Activated CD4-positive, alpha-beta memory T cell treated with anti-CD3 and anti-CD28 coated beads, Interleukin-2, amount 10 ng/mL, durations not matched to agents 7 days and 5 days (primary cell): ENCODE data around the gene MMP28. TPM values are rescaled to one million over a fixed set of nuclear protein-coding genes. Genes with fewer than 3 reads are reported as not detected.

Experiments used
- CTCF ChIA-PET: fragments of 350-600 bp; sonication (Branson Sonifier 250); formaldehyde crosslinking; loops from one replicate; lab custom pipeline; 2021; ENCODE audit warnings: antibody characterized with exemption, inconsistent platforms; lab: Charles Lee
- POLR2A ChIA-PET: fragments of 350-600 bp; sonication (Branson Sonifier 250); formaldehyde crosslinking; loops from one replicate; lab custom pipeline; 2021; ENCODE audit warnings: antibody characterized with exemption; lab: Charles Lee
- DNase-seq: peaks from one replicate; pipeline ENCODE4 v3.0.0-alpha.2; 2020
- H3K27ac Mint-ChIP-seq: one replicate; pipeline ENCODE4 v1.8.0; 2021; ENCODE audit warnings: mild to moderate bottlenecking, mixed read lengths
- H3K27me3 Mint-ChIP-seq: one replicate; pipeline ENCODE4 v1.8.0; 2021; ENCODE audit warnings: mixed read lengths
- H3K36me3 Mint-ChIP-seq: one replicate; pipeline ENCODE4 v1.8.0; 2021; ENCODE audit warnings: low read depth, mixed read lengths
- H3K4me1 Mint-ChIP-seq: one replicate; pipeline ENCODE4 v1.8.0; 2021; ENCODE audit warnings: mixed read lengths
- H3K4me3 Mint-ChIP-seq: one replicate; pipeline ENCODE4 v1.8.0; 2021; ENCODE audit warnings: mild to moderate bottlenecking, mixed read lengths
- H3K9me3 Mint-ChIP-seq: one replicate; pipeline ENCODE4 v1.8.0; 2021; ENCODE audit warnings: mixed read lengths
- total RNA-seq, 2 experiments: library from RNA; stranded (reverse); gene quantifications; one replicate each; pipeline ENCODE4 v1.2.3, GENCODE V29; 2021

The MMP28 gene
- total RNA-seq, 2 experiments from 2014 or later: not detected

DNA sequence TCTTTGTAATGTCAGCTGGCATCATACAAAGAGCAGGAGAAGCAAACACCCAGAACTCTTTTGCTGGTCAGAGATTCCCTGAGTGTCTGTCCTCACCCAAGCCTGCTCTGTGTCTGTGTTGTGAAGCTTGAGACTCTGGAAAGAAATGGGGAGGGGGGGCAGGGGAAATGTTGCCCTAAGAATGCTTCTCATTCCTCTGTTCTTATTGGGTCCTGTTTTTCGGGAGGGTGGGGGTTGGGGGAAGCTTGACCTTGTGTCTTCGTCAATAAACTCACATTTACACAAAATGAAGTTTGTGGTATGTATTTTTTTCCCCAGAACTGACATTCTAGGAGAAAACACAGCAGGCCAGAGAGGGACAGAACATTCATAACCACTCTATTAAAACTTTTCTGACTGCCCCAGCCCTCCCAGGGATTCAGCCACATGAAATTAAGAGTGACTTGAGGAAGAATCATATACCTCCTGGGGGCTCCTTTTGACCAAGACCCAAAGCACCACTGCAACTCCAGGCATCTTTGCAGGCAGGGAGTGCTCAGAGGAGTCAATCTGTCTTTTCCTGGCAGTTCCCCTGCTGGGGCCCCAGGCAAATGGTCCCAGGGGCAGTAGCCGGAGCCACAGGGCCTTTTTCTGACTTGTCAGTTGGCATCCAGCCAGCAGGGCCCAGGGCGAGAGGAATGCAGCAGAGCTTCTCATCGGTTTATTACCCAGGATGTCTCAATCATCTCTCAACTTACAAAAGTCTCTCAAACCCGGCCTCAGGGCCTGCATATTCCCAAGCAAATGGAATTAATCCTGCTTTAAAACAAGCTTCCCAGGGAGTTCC, 69.1 kb downstream of the MMP28 start:
- H3K36me3 Mint-ChIP-seq: peaks cover 43% of the 10 kb centered on the region

DNA sequence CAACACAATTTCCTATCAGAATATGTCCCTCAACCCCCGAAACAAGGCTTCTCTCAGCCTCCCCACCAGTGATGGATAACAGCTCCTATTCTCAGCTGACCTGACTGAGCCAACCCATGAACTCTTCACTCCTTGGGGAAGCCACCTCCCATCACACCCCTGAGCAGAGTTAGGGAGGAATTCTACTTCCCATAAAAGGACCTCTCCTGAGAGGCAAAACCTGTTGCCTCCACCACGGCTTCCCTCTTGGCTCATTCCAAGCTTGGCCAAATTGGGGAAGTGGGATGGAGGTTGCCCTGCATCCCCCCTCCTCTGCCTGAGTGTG, 69.7 kb downstream of the MMP28 start:
- ChIA-PET CTCF (no interaction called here), POLR2A (no interaction called here)
- no peak for DNase-seq
- Mint-ChIP-seq H3K4me3 (no peak overlapping the region), H3K36me3 (peaks cover 42% of the 10 kb centered on the region), H3K9me3 (no peaks in the 10 kb centered on the region), H3K27ac (no peak overlapping the region), H3K4me1 (no peaks in the 10 kb centered on the region), H3K27me3 (peaks cover 4% of the 10 kb centered on the region)

More for the DNA sequence above, 69.1 kb downstream of the MMP28 start:
- H3K9me3 Mint-ChIP-seq: no peaks in the 10 kb centered on the region
- ChIA-PET POLR2A (no interaction called here), CTCF (interaction anchor here (2.0 kb wide), 1 partner anchor 38 kb away, joined by 6 read pairs; no protein-coding TSS in a partner anchor)
- H3K4me3 Mint-ChIP-seq: no peak overlapping the region
- H3K4me1 Mint-ChIP-seq: peaks cover 4% of the 10 kb centered on the region
- no peak for DNase-seq
- peaks cover 10% of the 10 kb centered on the region for H3K27me3 Mint-ChIP-seq
- H3K27ac Mint-ChIP-seq: no peak overlapping the region

DNA sequence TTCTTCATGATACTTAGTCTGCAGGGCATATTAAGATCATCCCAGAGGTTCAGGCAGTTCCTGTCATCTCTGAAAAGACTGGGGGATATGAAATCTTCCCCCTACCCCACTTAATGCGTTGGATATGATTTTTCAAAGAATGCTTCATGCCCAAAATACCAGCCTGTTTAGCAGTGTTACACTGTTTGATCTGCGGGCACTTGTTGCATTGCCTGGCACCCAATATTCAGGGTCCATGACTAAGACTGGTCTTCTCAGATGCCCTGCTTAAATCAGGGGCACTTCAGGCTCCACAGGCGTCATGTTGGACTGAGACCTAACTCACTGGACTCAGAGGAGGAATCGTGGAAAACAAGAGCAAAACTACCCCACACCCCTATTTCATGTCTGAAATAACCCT, 70.4 kb downstream of the MMP28 start:
- POLR2A ChIA-PET: no interaction called here
- no peak overlapping the region for H3K27ac Mint-ChIP-seq
- CTCF ChIA-PET: no interaction called here
- no peaks in the 10 kb centered on the region for H3K4me1 Mint-ChIP-seq
- no peaks in the 10 kb centered on the region for H3K9me3 Mint-ChIP-seq
- H3K4me3 Mint-ChIP-seq: no peak overlapping the region
- H3K36me3 Mint-ChIP-seq: peaks cover 43% of the 10 kb centered on the region
- no peaks in the 10 kb centered on the region for H3K27me3 Mint-ChIP-seq
- no peak for DNase-seq

DNA sequence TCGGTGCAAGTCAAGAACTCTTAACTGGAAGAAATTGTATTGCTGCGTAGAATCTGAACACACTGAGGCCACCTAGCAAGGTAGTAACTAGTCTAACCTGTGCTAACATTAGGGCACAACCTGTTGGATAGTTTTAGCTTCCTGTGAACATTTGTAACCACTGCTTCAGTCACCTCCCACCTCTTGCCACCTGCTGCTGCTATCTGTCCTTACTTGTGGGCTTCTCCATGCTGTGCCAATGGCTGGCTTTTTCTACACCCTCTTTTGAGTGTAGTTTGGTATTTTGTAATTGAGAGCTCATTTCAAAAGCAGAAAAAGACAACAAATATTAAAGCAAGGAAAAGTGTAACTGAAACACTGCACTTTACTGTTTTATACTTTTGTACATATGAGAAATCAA, 71.7 kb downstream of the MMP28 start:
- H3K4me1 Mint-ChIP-seq: no peaks in the 10 kb centered on the region
- POLR2A ChIA-PET: no interaction called here

DNA sequence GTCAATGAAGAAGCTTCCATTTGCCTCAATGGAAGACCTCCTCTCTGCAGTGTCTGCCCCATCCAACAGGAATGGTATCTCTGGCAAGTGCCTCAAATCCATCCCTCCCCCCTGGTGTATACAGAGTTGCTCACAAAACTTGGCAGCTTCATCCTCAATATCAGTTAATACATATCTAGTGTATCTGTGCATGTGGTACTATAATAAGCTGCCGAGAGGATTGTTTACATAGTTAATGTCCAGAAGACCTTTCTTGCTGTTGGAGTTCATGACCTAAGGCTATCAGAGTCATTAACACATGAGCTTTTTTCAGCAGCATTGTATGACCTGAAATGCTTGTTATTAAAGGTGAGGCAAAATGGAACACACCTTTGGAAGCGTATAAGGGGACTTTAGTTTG, 78.0 kb downstream of the MMP28 start:
- Mint-ChIP-seq H3K27ac (no peak overlapping the region), H3K4me3 (no peak overlapping the region), H3K4me1 (no peaks in the 10 kb centered on the region), H3K9me3 (no peaks in the 10 kb centered on the region), H3K36me3 (peaks cover 21% of the 10 kb centered on the region), H3K27me3 (no peaks in the 10 kb centered on the region)
- ChIA-PET CTCF (interaction anchor here (1.7 to 2.2 kb wide), 2 partner anchors 30 to 47 kb away, joined by 6 to 8 read pairs; no protein-coding TSS in a partner anchor), POLR2A (interaction anchor here (0.7 kb wide), 1 partner anchor 9 kb away, joined by 3 read pairs; no protein-coding TSS in a partner anchor)
- no peak for DNase-seq

More for the DNA sequence above, 71.7 kb downstream of the MMP28 start:
- no peak for DNase-seq
- peaks cover 49% of the 10 kb centered on the region for H3K36me3 Mint-ChIP-seq
- H3K9me3 Mint-ChIP-seq: no peaks in the 10 kb centered on the region
- CTCF ChIA-PET: interaction anchor here (1.3 to 1.9 kb wide), 2 partner anchors 23 to 40 kb away, joined by 4 read pairs; no protein-coding TSS in a partner anchor
- H3K27ac Mint-ChIP-seq: no peak overlapping the region
- H3K4me3 Mint-ChIP-seq: no peak overlapping the region
- no peaks in the 10 kb centered on the region for H3K27me3 Mint-ChIP-seq

DNA sequence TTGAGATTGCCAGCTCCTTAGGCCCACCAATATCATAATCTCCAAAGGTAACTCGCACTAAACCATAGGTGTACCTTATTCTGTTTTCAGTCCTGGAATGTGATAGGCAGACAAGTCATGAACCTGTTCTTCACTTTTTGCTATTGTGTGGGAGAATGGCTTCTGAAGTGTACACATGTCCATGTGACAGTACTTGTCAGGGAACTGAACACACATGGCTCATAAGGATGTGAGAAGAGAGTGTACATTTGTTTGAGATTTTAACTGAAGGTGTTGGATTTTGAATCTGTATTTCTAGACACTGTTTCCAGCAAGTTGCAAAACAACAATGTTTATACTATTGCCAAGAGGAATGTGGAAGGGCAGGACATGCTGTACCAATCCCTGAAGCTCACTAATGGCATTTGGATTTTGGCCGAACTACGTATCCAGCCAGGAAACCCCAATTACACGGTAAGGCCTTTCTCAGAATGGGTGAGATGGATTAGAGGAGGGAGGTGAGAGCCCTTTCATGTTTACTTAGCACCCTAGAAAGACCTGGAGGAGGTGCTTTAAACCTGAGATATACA, 78.5 kb downstream of the MMP28 start:
- no peaks in the 10 kb centered on the region for H3K9me3 Mint-ChIP-seq
- peaks cover 21% of the 10 kb centered on the region for H3K36me3 Mint-ChIP-seq
- no peak for DNase-seq
- ChIA-PET POLR2A (no interaction called here), CTCF (interaction anchor here (1.7 to 2.2 kb wide), 2 partner anchors 30 to 47 kb away, joined by 6 to 8 read pairs; no protein-coding TSS in a partner anchor)
- no peak overlapping the region for H3K4me3 Mint-ChIP-seq
- peaks cover 2% of the 10 kb centered on the region for H3K4me1 Mint-ChIP-seq
- no peak overlapping the region for H3K27ac Mint-ChIP-seq
- H3K27me3 Mint-ChIP-seq: no peaks in the 10 kb centered on the region

DNA sequence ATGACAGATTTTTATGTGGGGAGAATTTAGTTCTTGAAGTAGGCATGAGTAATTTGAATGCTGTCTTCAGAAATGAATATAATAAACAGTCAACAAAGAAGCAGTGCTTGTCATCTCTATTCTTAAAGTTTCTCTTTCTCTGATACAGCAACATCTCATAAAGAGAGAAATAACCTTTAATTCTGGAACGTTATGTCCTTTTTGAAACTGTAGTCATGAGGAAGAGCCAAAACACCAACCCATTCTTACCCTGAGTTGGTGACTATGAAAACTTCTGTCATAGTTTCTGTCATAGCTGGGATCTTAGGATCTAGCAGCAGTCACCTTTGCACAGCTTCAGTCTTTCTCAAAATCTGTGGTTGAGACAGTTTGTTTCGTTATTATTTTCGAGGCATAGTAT, 79.3 kb downstream of the MMP28 start:
- H3K4me3 Mint-ChIP-seq: no peak overlapping the region
- DNase-seq: no peak
- H3K27me3 Mint-ChIP-seq: no peaks in the 10 kb centered on the region
- H3K36me3 Mint-ChIP-seq: peaks cover 27% of the 10 kb centered on the region
- no peaks in the 10 kb centered on the region for H3K9me3 Mint-ChIP-seq
- POLR2A ChIA-PET: no interaction called here
- H3K27ac Mint-ChIP-seq: no peak overlapping the region
- CTCF ChIA-PET: no interaction called here
- peaks cover 3% of the 10 kb centered on the region for H3K4me1 Mint-ChIP-seq

Other genes with a start within 250 kb of the MMP28 start
- gene SLFN14, start 234.8 kb downstream of the MMP28 start, total RNA-seq: not detected
- gene PEX12, start 217.1 kb downstream of the MMP28 start, total RNA-seq: 1 to 10 TPM; 3.8 to 4.5 TPM
- 100 to 1,000 TPM; 196 to 203 TPM for gene AP2B1, start 208.3 kb downstream of the MMP28 start, total RNA-seq
- gene RASL10B, start 64.0 kb downstream of the MMP28 start, total RNA-seq: under 1 TPM; 0.08 to 0.33 TPM
- not detected for gene GAS2L2, start 42.4 kb downstream of the MMP28 start, total RNA-seq
- not detected for gene C17orf50, start 34.8 kb downstream of the MMP28 start, total RNA-seq
- gene TAF15, start 13.8 kb upstream of the MMP28 start, total RNA-seq: 100 to 1,000 TPM; 244 to 252 TPM
- 1 to 10 TPM; 2.3 to 3.1 TPM for gene HEATR9, start 73.2 kb upstream of the MMP28 start, total RNA-seq
- gene CCL5, start 84.7 kb upstream of the MMP28 start, total RNA-seq: 100 to 1,000 TPM; 482 to 491 TPM
- gene RDM1, start 135.1 kb upstream of the MMP28 start, total RNA-seq: 10 to 100 TPM; 14.4 to 16.9 TPM
- gene LYZL6, start 148.1 kb upstream of the MMP28 start, total RNA-seq: not detected
- gene CCL16, start 185.9 kb upstream of the MMP28 start, total RNA-seq: not detected
- gene CCL14, start 191.1 kb upstream of the MMP28 start, total RNA-seq: not detected
- gene CCL15, start 205.9 kb upstream of the MMP28 start, total RNA-seq: not detected
- gene CCL23, start 222.3 kb upstream of the MMP28 start, total RNA-seq: under 1 TPM in 1 of 2 experiments, not detected in 1; 0.48 TPM